Nephron (organoid): ENCODE measurements around the gene KLKB1.
"Not testable (repeated sequence)": the region's sequence is repeated elsewhere in the genome, so short reads cannot be mapped to it uniquely, and the experiment has no call there.

Experiments used
- H3K27ac Mint-ChIP-seq, 3 experiments: 2 replicates each; pipeline ENCODE4 v1.8.0; 2020; ENCODE audit warnings: mixed read lengths in 3 of 3, mild to moderate bottlenecking in 2 of 3, moderate library complexity in 1 of 3
- H3K27me3 Mint-ChIP-seq: 2 replicates; pipeline ENCODE4 v1.8.0; 2021; ENCODE audit warnings: low read depth, mild to moderate bottlenecking, moderate library complexity, mixed read lengths
- H3K36me3 Mint-ChIP-seq: 2 replicates; pipeline ENCODE4 v1.8.0; 2020; ENCODE audit warnings: low read depth, mixed read lengths
- H3K4me1 Mint-ChIP-seq: 2 replicates; pipeline ENCODE4 v1.8.0; 2020; ENCODE audit warnings: mixed read lengths
- H3K4me3 Mint-ChIP-seq, 3 experiments: 2 replicates each; pipeline ENCODE4 v1.8.0; 2020; ENCODE audit warnings: mild to moderate bottlenecking in 3 of 3, mixed read lengths in 3 of 3, moderate library complexity in 2 of 3
- H3K9me3 Mint-ChIP-seq: 2 replicates; pipeline ENCODE4 v1.8.0; 2020; ENCODE audit warnings: mixed read lengths
- TF ChIP-seq, protein P1 (sequence below), 3 experiments: fragments of 200-600 bp; sonication (generic); IDR thresholded peaks; one replicate each; pipeline ENCODE4 v1.5.0; 2021; ENCODE audit warnings: antibody characterized with exemption in 3 of 3; ENCODE audit not compliant: unreplicated experiment in 3 of 3

KLKB1 gene

DNA sequence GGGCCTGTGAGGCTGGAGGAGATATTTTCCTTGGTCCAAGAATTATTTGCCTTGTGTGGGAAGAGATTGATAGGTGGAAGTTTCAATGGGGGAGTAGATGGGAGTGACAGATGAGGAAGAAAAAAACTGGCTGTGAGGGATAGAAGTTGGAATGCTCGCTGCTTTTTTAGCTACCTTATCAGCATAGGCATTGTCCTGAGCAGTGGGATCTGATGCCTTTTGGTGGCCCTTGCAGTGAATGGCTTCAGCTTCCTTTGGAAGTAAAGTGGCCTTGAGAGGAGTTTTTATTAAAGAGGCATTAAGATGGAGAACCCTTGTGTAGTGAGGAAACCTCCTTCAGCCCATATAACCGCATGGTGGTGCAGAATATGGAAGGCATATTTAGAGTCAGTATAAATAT is 16.0 kb downstream of the KLKB1 start:
- TF ChIP-seq, protein P1, sequence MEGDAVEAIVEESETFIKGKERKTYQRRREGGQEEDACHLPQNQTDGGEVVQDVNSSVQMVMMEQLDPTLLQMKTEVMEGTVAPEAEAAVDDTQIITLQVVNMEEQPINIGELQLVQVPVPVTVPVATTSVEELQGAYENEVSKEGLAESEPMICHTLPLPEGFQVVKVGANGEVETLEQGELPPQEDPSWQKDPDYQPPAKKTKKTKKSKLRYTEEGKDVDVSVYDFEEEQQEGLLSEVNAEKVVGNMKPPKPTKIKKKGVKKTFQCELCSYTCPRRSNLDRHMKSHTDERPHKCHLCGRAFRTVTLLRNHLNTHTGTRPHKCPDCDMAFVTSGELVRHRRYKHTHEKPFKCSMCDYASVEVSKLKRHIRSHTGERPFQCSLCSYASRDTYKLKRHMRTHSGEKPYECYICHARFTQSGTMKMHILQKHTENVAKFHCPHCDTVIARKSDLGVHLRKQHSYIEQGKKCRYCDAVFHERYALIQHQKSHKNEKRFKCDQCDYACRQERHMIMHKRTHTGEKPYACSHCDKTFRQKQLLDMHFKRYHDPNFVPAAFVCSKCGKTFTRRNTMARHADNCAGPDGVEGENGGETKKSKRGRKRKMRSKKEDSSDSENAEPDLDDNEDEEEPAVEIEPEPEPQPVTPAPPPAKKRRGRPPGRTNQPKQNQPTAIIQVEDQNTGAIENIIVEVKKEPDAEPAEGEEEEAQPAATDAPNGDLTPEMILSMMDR (IDR thresholded peaks at IDR 0.05; ENCODE audit: unreplicated experiment in 3 of 3) = no peak
- Mint-ChIP-seq H3K4me1 (no peaks in the 10 kb centered on the region), H3K27ac (no peak overlapping the region), H3K9me3 (peaks cover 5% of the 10 kb centered on the region), H3K27me3 (no peaks in the 10 kb centered on the region), H3K36me3 (no peaks in the 10 kb centered on the region), H3K4me3 (no peak overlapping the region)

DNA sequence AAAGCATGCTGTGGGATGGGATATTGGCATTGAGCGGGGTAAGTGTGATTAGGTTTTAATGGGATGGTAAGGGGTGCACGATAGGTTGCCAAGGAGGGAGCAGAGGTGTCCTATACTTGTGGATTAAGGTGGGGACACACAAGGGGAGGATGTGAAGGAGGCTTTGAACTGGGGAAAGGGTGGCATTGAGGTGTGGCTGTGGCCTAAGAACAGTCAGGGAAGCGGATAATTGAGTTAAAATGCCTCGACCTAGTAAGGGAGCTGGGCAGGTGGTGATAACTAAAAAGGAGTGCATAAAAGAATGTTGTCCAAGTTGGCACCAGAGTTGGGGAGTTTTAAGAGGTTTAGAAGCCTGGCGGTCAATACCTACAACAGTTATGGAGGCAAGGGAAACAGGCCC is 17.5 kb downstream of the KLKB1 start:
- Mint-ChIP-seq H3K36me3 (no peaks in the 10 kb centered on the region), H3K4me3 (no peak overlapping the region), H3K9me3 (peaks cover 5% of the 10 kb centered on the region), H3K4me1 (no peaks in the 10 kb centered on the region), H3K27ac (no peak overlapping the region), H3K27me3 (no peaks in the 10 kb centered on the region)
- TF ChIP-seq, protein P1 (IDR thresholded peaks at IDR 0.05; ENCODE audit: unreplicated experiment in 3 of 3) = no peak

DNA sequence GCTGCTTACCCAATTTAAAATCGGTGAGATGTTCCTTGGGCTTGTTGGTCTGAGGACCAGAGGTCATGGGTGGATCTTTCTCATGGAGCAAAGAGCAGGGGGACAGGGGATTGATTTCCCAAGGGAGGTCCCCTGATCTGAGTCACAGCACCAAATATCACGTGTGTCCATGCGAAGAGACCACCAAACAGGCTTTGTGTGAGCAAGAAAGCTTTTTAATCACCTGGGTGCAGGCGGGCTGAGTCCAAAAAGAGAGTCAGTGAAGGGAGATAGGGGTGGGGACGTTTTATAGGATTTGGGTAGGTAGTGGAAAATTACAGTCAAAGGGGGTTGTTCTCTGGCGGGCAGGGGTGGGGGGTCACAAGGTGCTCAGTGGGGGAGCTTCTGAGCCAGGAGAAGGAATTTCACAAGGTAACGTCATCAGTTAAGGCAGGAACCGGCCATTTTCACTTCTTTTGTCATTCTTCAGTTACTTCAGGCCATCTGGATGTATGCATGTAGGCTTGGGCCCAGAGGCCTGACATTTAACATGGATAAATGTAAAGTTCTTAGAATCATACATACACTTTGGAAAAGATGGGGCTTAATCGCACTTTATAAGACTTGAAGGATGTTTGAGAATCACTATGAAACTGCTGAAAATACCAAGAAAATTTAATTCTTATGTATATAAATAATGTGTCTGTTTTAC is 19.9 kb downstream of the KLKB1 start:
- H3K27me3 Mint-ChIP-seq, H3K9me3 Mint-ChIP-seq: not testable (repeated sequence)

DNA sequence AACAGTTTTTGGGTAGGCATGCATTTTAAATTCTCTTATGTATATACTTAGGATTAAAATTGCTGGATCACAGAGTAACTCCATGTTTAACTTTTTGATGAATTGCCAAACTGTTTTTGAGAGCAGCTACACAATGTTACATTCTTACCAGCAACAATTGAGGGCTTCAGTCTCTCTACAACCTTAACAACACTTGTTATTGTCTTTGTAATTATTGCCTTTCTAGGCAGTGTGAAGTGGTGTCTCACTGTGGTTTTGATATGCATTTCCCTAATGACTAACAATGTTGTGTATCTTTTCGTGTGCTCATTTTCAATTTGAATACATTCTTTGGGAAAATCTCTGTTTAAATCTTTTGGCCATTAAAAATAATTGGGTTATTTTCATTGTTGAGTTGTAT is 21.3 kb downstream of the KLKB1 start:
- Mint-ChIP-seq H3K4me1 (no peaks in the 10 kb centered on the region), H3K27ac (no peak overlapping the region), H3K9me3 (peaks cover 5% of the 10 kb centered on the region), H3K27me3 (peaks cover 5% of the 10 kb centered on the region), H3K36me3 (no peaks in the 10 kb centered on the region), H3K4me3 (no peak overlapping the region)
- TF ChIP-seq, protein P1 (IDR thresholded peaks at IDR 0.05; ENCODE audit: unreplicated experiment in 3 of 3) = no peak

More for the DNA sequence above, 19.9 kb downstream of the KLKB1 start:
- H3K4me1 Mint-ChIP-seq, H3K27ac Mint-ChIP-seq, H3K4me3 Mint-ChIP-seq, H3K36me3 Mint-ChIP-seq: not testable (repeated sequence)

DNA sequence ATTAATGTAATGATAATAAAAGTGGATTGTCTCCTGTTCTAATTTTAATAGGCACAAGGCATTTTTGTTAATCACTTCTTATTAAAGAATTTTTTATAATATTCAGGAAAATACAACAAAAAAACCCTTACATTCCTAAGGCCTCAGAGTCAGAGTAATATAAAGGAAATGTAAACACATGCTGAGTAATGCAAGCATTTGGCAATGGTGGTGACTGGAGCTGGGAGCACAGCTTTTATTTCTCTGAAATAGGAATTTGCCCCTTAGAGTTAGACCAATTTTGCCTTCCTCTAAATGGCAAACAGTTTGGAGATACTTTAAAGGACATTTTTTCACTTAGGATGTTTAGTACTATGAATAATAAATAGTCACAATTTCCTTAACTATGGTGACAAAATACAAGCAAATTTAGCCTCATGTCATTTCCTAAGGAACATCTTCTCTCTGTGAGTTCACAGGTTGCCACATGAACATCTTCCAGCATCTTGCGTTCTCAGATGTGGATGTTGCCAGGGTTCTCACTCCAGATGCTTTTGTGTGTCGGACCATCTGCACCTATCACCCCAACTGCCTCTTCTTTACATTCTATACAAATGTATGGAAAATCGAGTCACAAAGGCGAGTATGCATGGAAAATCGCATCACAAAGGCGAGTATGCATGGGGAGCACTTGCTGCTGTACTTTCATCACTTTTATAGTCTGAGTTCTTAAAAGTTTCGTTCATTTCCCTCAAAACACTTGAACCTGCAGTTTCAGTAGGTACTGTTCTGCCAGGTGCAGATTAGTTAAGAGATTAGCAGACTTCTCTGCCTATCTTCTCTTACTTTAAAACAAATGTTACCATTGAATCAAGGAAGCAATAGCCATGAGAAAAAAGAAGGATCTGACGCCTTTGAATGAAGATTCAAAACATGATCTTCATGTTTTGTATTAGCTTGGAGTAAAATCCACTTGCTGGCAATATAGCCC is 22.8 kb downstream of the KLKB1 start:
- no peak overlapping the region for H3K4me3 Mint-ChIP-seq
- peaks cover 5% of the 10 kb centered on the region for H3K9me3 Mint-ChIP-seq
- H3K27ac Mint-ChIP-seq = no peak overlapping the region
- no peaks in the 10 kb centered on the region for H3K36me3 Mint-ChIP-seq
- TF ChIP-seq, protein P1 (IDR thresholded peaks at IDR 0.05; ENCODE audit: unreplicated experiment in 3 of 3) = no peak
- no peaks in the 10 kb centered on the region for H3K4me1 Mint-ChIP-seq
- peaks cover 5% of the 10 kb centered on the region for H3K27me3 Mint-ChIP-seq

DNA sequence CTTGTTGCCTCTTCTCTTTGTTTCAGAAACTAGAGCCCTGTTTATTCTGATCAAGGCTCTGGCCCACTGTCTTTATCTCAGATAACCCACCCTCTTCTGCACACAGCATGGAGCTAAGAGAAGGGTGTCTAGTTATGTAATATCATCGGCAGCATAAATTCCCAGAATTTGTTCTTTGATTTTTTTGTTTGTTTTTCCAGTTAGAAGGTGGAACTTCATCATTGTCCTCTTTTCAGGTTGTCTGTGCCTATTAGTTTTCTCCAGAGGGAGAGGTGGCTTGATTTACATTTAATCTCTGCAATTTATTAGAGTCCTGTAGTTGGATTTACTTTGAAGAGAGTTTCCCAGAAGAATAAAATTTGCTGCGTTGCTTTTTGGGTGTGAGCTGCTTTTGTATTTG is 23.5 kb downstream of the KLKB1 start:
- Mint-ChIP-seq H3K36me3 (no peaks in the 10 kb centered on the region), H3K9me3 (peaks cover 4% of the 10 kb centered on the region), H3K4me1 (no peaks in the 10 kb centered on the region), H3K4me3 (no peak overlapping the region), H3K27ac (no peak overlapping the region), H3K27me3 (peaks cover 5% of the 10 kb centered on the region)
- TF ChIP-seq, protein P1 (IDR thresholded peaks at IDR 0.05; ENCODE audit: unreplicated experiment in 3 of 3) = no peak
